Endothelial cell of umbilical vein (primary cell): ENCODE results near the gene DMD. TPM values are rescaled to one million over a fixed set of nuclear protein-coding genes. Genes with fewer than 3 reads are reported as not detected.

Experiments
- BruUV-seq: library from RNA; stranded (reverse); fragments of 400-500 nt; replicated peaks from 2 replicates; lab custom pipeline; 2021; lab: Mats Ljungman, UMichigan
- CTCF ChIA-PET: fragments of 300-600, 350-600 bp; sonication (Branson Sonifier 250); formaldehyde crosslinking; loops from one replicate; lab custom pipeline; 2021; ENCODE audit warnings: antibody characterized with exemption, inconsistent platforms; lab: Charles Lee
- POLR2A ChIA-PET: fragments of 300-600, 350-600 bp; sonication (Branson Sonifier 250); formaldehyde crosslinking; loops from one replicate; lab custom pipeline; 2021; ENCODE audit warnings: antibody characterized with exemption, inconsistent platforms; lab: Charles Lee
- DNase-seq: peaks from one replicate; pipeline ENCODE4 v3.0.0-alpha.2; 2011; ENCODE audit warnings: low read depth, low spot score
- FAIRE-seq: peaks from 2 replicates; lab custom pipeline; 2011; peaks lifted over from hg19 to GRCh38; lab: Jason Lieb, UNC
- H2AFZ ChIP-seq: 2 replicates; pipeline ENCODE4 v1.6.0; 2012; ENCODE audit warnings: low read depth, low read length, control low read depth, inconsistent platforms
- H3K27ac ChIP-seq: 2 replicates; pipeline ENCODE4 v1.5.1; 2011; ENCODE audit warnings: low read depth, mild to moderate bottlenecking, control low read depth, low read length, moderate library complexity; ENCODE audit not compliant: insufficient read depth
- H3K27me3 ChIP-seq, 2 experiments: 2 replicates each; pipeline versions ENCODE4 v1.6.0 to v1.6.1; 2011; ENCODE audit warnings: low read length in 2 of 2, mixed read lengths in 1 of 2; ENCODE audit not compliant: control insufficient read depth in 2 of 2, insufficient read depth in 2 of 2
- H3K36me3 ChIP-seq, 2 experiments: 2 replicates in 1 of 2; 3 replicates in 1 of 2; pipeline ENCODE4 v1.5.1; 2011; ENCODE audit warnings: low read length in 2 of 2, mild to moderate bottlenecking in 1 of 2, moderate library complexity in 1 of 2; ENCODE audit not compliant: control insufficient read depth in 2 of 2, insufficient read depth in 2 of 2; ENCODE audit errors: extremely low read depth in 1 of 2
- H3K4me1 ChIP-seq: 3 replicates; pipeline ENCODE4 v1.5.1; 2011; ENCODE audit warnings: mild to moderate bottlenecking, low read length; ENCODE audit not compliant: control insufficient read depth, insufficient read depth; ENCODE audit errors: extremely low read depth
- H3K4me2 ChIP-seq: 2 replicates; pipeline ENCODE4 v1.6.1; 2011; ENCODE audit warnings: low read length, control low read depth, mixed read lengths; ENCODE audit not compliant: insufficient read depth
- H3K4me3 ChIP-seq, 3 experiments: fragments of 200-600 bp in 1 of 3; sonication (generic), shearing (Covaris generic) in 1 of 3; replicated peaks in 1 of 3; 2 replicates each; pipeline ENCODE4 v1.5.1; 2011 to 2016; ENCODE audit warnings: control low read depth in 3 of 3, low read length in 3 of 3, mild to moderate bottlenecking in 2 of 3, inconsistent platforms in 1 of 3, low read depth in 1 of 3, moderate library complexity in 1 of 3; ENCODE audit not compliant: insufficient read depth in 1 of 3
- H3K79me2 ChIP-seq: 2 replicates; pipeline ENCODE4 v1.6.0; 2012; ENCODE audit warnings: low read length, inconsistent platforms; ENCODE audit not compliant: control insufficient read depth, insufficient read depth
- H3K9ac ChIP-seq: replicated peaks from 2 replicates; pipeline ENCODE3; 2011; ENCODE audit warnings: low read length, control low read depth; ENCODE audit not compliant: insufficient read depth; ENCODE audit errors: extremely low read depth
- H3K9me1 ChIP-seq: replicated peaks from 3 replicates; pipeline ENCODE4 v1.6.0; 2011; ENCODE audit warnings: mild to moderate bottlenecking, low read length; ENCODE audit not compliant: control insufficient read depth, insufficient read depth; ENCODE audit errors: extremely low read depth
- H3K9me3 ChIP-seq: replicated peaks from 2 replicates; pipeline ENCODE4 v1.5.1; 2012; ENCODE audit warnings: low read length, inconsistent platforms; ENCODE audit not compliant: control insufficient read depth, insufficient read depth
- H4K20me1 ChIP-seq: replicated peaks from 2 replicates; pipeline ENCODE3; 2011; ENCODE audit warnings: mild to moderate bottlenecking, low read length; ENCODE audit not compliant: control insufficient read depth, insufficient read depth; ENCODE audit errors: extremely low read depth
- CTCF ChIP-seq, 2 donors: IDR thresholded peaks; 1 replicate in 1 of 2; 2 replicates in 1 of 2; pipeline ENCODE4 v1.5.1; 2011; ENCODE audit warnings: low read length in 2 of 2, mild to moderate bottlenecking in 2 of 2, moderate library complexity in 2 of 2, control low read depth in 1 of 2, inconsistent platforms in 1 of 2, low read depth in 1 of 2; ENCODE audit not compliant: insufficient read depth in 1 of 2; ENCODE audit errors: extremely low read depth in 1 of 2
- EZH2 ChIP-seq: IDR thresholded peaks from 2 replicates; pipeline ENCODE4 v1.6.1; 2012; ENCODE audit warnings: borderline replicate concordance, low read depth, mild to moderate bottlenecking, moderate library complexity, low read length, inconsistent platforms; ENCODE audit not compliant: severe bottlenecking
- FOS ChIP-seq: IDR thresholded peaks from 2 replicates; pipeline ENCODE4 v1.6.1; 2011; ENCODE audit warnings: mild to moderate bottlenecking, low read length, moderate library complexity, borderline replicate concordance; ENCODE audit not compliant: insufficient read depth
- GATA2 ChIP-seq: IDR thresholded peaks from 2 replicates; pipeline ENCODE4 v1.7.0; 2011; ENCODE audit warnings: low read depth, mild to moderate bottlenecking, moderate library complexity, mixed read lengths, low read length; ENCODE audit not compliant: insufficient read length, insufficient read depth
- JUN ChIP-seq: IDR thresholded peaks from 2 replicates; pipeline ENCODE4 v1.6.1; 2011; ENCODE audit warnings: borderline replicate concordance, low read depth; ENCODE audit not compliant: insufficient read length, insufficient read depth
- MAX ChIP-seq: IDR thresholded peaks from 2 replicates; pipeline ENCODE4 v1.6.1; 2011; ENCODE audit not compliant: insufficient read depth, insufficient read length
- MYC ChIP-seq: IDR thresholded peaks from one replicate; pipeline ENCODE4 v1.6.1; 2011; ENCODE audit warnings: mild to moderate bottlenecking, low read depth, low read length
- POLR2A ChIP-seq: IDR thresholded peaks from 2 replicates; pipeline ENCODE4 v1.6.1; 2012; ENCODE audit warnings: low read depth, mild to moderate bottlenecking, control low read depth, low read length
- POLR2AphosphoS5 ChIP-seq: IDR thresholded peaks from 2 replicates; pipeline ENCODE4 v1.6.1; 2012; ENCODE audit warnings: low read depth, mild to moderate bottlenecking, control low read depth, low read length, moderate library complexity; ENCODE audit not compliant: insufficient read depth
- dilution Hi-C: fragments of 300-500 bp; cut with MboI; formaldehyde crosslinking; loops from one replicate; pipeline ENCODE4 v1.15.0; 2019; ENCODE audit warnings: low sequenced_read_pairs; ENCODE audit not compliant: extremely low pct_ligation_motif_present
- intact Hi-C: fragments of 100-400 bp; cut with micrococcal nuclease; formaldehyde crosslinking; loops from one replicate; pipeline ENCODE4 v1.10.0; 2022
- polyA plus RNA-seq, 4 experiments: library from polyadenylated mRNA; depleted of rRNA in 3 of 4; stranded (reverse) in 3 of 4; unstranded in 1 of 4; fragments of >200 nt; gene quantifications; 2 replicates each; pipeline versions ENCODE4 v1.2.1 to v1.2.3, GENCODE V29; 2011 to 2012; ENCODE audit warnings: missing spikeins in 1 of 4
- total RNA-seq: library from RNA; stranded (reverse); gene quantifications from 2 replicates; pipeline ENCODE4 v1.2.3, GENCODE V29; 2021

The DMD gene
- total and polyA plus RNA-seq, 2 donors (not counting 3 experiments of a cell fraction or from before 2014, with no cell fraction given), result 7.3 to 9.0 TPM

GRCh38 chrX:33106737-33107136 is 104.6 kb downstream of the DMD start:
- H3K9me1 ChIP-seq, result no peaks in the 10 kb centered on the region
- ChIA-PET CTCF (interaction anchor here (1.3 kb wide), 1 partner anchor 20 kb away, joined by 3 read pairs; no protein-coding TSS in a partner anchor), POLR2A (no interaction called here)
- no peak overlapping the region for H3K4me3 ChIP-seq
- no TSS peak for BruUV-seq
- no peak overlapping the region for H3K9ac ChIP-seq
- dilution Hi-C loops, result no loop called here
- no peaks in the 10 kb centered on the region for H3K79me2 ChIP-seq
- no peaks in the 10 kb centered on the region for H3K4me1 ChIP-seq
- H3K9me3 ChIP-seq, result no peaks in the 10 kb centered on the region
- no peak overlapping the region for H3K4me2 ChIP-seq
- FAIRE-seq (no peak), DNase-seq (no peak)
- no peak overlapping the region for H3K27ac ChIP-seq
- intact Hi-C loops, result no loop called here
- no peaks in the 10 kb centered on the region for H3K27me3 ChIP-seq
- TF ChIP-seq MAX (no peak), GATA2 (no peak), POLR2A (no peak), POLR2AphosphoS5 (no peak), JUN (no peak), MYC (no peak), FOS (no peak)
- no peaks in the 10 kb centered on the region for H3K36me3 ChIP-seq
- no peaks in the 10 kb centered on the region for H4K20me1 ChIP-seq
- H2AFZ ChIP-seq, result no peak overlapping the region

DNA sequence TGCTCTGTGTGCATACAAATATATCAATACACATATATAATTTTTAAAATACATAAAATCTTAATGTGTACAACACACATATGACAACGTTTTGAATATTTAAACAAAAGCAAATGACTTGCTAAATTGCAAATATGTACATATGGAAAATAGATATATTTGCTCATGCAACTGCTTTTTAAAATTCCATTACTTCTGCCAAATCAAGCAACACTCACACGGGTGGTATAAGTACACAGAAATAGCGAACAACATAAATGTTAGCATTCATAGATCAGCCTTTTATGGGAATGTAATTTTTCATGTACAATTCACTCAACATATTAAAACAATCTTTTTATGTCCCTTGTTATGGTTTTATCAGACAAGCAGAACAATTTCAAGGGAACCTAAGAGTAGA is 116.3 kb downstream of the DMD start:
- Histone ChIP-seq H3K4me2 (no peak overlapping the region), H3K9ac (no peak overlapping the region), H3K9me3 (no peaks in the 10 kb centered on the region), H3K79me2 (no peaks in the 10 kb centered on the region), H3K9me1 (no peaks in the 10 kb centered on the region), H2AFZ (no peak overlapping the region), H3K27me3 (no peaks in the 10 kb centered on the region), H3K4me1 (no peaks in the 10 kb centered on the region), H4K20me1 (no peaks in the 10 kb centered on the region), H3K27ac (no peak overlapping the region), H3K4me3 (no peak overlapping the region), H3K36me3 (no peaks in the 10 kb centered on the region)
- ChIA-PET POLR2A (no interaction called here), CTCF (no interaction called here)
- intact Hi-C loops, result no loop called here
- dilution Hi-C loops, result no loop called here
- DNase-seq (no peak), FAIRE-seq (no peak)
- TF ChIP-seq MAX (no peak), CTCF (IDR thresholded peaks at IDR 0.05; ENCODE audit: extremely low read depth in 1 of 2, insufficient read depth in 1 of 2, low read depth in 1 of 2, low read length in 2 of 2) (no peak), POLR2A (no peak), EZH2 (no peak), POLR2AphosphoS5 (no peak), MYC (no peak), GATA2 (no peak), FOS (no peak), JUN (no peak)
- no TSS peak for BruUV-seq
